ENCODE measurements around the gene AP1G2. TPM values are rescaled to one million over a fixed set of nuclear protein-coding genes. Genes with fewer than 3 reads are reported as not detected.

The AP1G2 gene
- total RNA-seq, 1 donor from 2014 or later = 40.5 TPM

GRCh38 chr14:23558346-23559009 is 9.1 kb downstream of the AP1G2 start:
- TF ChIP-seq CTCF (IDR thresholded peaks at IDR 0.05; ENCODE audit: insufficient read depth, low read length, severe bottlenecking) = no peak
- peaks cover 26% of the 10 kb centered on the region for H3K36me3 ChIP-seq (ENCODE audit: control insufficient read depth, insufficient read depth, low read length)
- H3K4me3 ChIP-seq (ENCODE audit: low read depth, low read length) = no peak overlapping the region

GRCh38 chr14:23557946-23558345 is 9.6 kb downstream of the AP1G2 start:
- H3K4me3 ChIP-seq (ENCODE audit: low read depth, low read length) = no peak overlapping the region
- no peaks in the 10 kb centered on the region for H3K27me3 ChIP-seq (ENCODE audit: control insufficient read depth, insufficient read depth, low read length)
- no peak for TF ChIP-seq CTCF (IDR thresholded peaks at IDR 0.05; ENCODE audit: insufficient read depth, low read length, severe bottlenecking)
- DNase-seq (ENCODE audit: low read depth) = no peak
- H3K36me3 ChIP-seq (ENCODE audit: control insufficient read depth, insufficient read depth, low read length) = peaks cover 25% of the 10 kb centered on the region
- no peak for FAIRE-seq

More at GRCh38 chr14:23558346-23559009, 9.1 kb downstream of the AP1G2 start:
- no peak for DNase-seq (ENCODE audit: low read depth)
- FAIRE-seq = no peak
- no peaks in the 10 kb centered on the region for H3K27me3 ChIP-seq (ENCODE audit: control insufficient read depth, insufficient read depth, low read length)

GRCh38 chr14:23557521-23557920 is 10.1 kb downstream of the AP1G2 start:
- DNase-seq (ENCODE audit: low read depth) = no peak
- TF ChIP-seq CTCF (IDR thresholded peaks at IDR 0.05; ENCODE audit: insufficient read depth, low read length, severe bottlenecking) = no peak
- no peaks in the 10 kb centered on the region for H3K27me3 ChIP-seq (ENCODE audit: control insufficient read depth, insufficient read depth, low read length)
- FAIRE-seq = no peak
- no peak overlapping the region for H3K4me3 ChIP-seq (ENCODE audit: low read depth, low read length)
- H3K36me3 ChIP-seq (ENCODE audit: control insufficient read depth, insufficient read depth, low read length) = peaks cover 25% of the 10 kb centered on the region

- FAIRE-seq = no peak
- no peak for DNase-seq (ENCODE audit: low read depth)
- peaks cover 20% of the 10 kb centered on the region for H3K36me3 ChIP-seq (ENCODE audit: control insufficient read depth, insufficient read depth, low read length)
- no peaks in the 10 kb centered on the region for H3K27me3 ChIP-seq (ENCODE audit: control insufficient read depth, insufficient read depth, low read length)
- peak overlapping the region; percentile 84 for H3K4me3 ChIP-seq (ENCODE audit: low read depth, low read length)
- TF ChIP-seq CTCF (IDR thresholded peaks at IDR 0.05; ENCODE audit: insufficient read depth, low read length, severe bottlenecking) = no peak
Measured at GRCh38 chr14:23556700-23557440, 10.7 kb downstream of the AP1G2 start.

GRCh38 chr14:23555882-23556699 is 11.5 kb downstream of the AP1G2 start, which contains the start of gene THTPA:
TSS of gene THTPA (plus strand) at chr14:23556271. CDS start at chr14:23556758, 487 bp downstream.
- DNase-seq (ENCODE audit: low read depth) (peak; percentile 74), FAIRE-seq (no peak)
- Histone ChIP-seq H3K4me3 (ENCODE audit: low read depth, low read length) (peak within 1 kb of the TSS; percentile 84), H3K27me3 (ENCODE audit: control insufficient read depth, insufficient read depth, low read length) (no peaks in the 10 kb centered on the region), H3K36me3 (ENCODE audit: control insufficient read depth, insufficient read depth, low read length) (peaks cover 14% of the 10 kb centered on the region)
- TF ChIP-seq CTCF (IDR thresholded peaks at IDR 0.05; ENCODE audit: insufficient read depth, low read length, severe bottlenecking) = no peak
